K562 (cell line): ENCODE data around the gene CTNNA3. TPM values are rescaled to one million over a fixed set of nuclear protein-coding genes. Genes with fewer than 3 reads are reported as not detected.

Source experiments
- ATAC-seq: fragments of 200-7000 bp; cut with Tn5 transposase; 3 replicates; pipeline ENCODE4 v1.9.1; 2020; ENCODE audit warnings: moderate library complexity
- BruUV-seq: library from RNA; stranded (reverse); fragments of 400-500 nt; replicated peaks from 2 replicates; lab custom pipeline; 2021; lab: Mats Ljungman, UMichigan
- CTCF ChIA-PET: fragments of 300-600 bp; formaldehyde crosslinking; extraction: SDS; loops from one replicate; lab custom pipeline; 2021; ENCODE audit warnings: low intra/inter-chr PET ratio; lab: Yijun Ruan, JAX
- POLR2A ChIA-PET: fragments of 300-600, 350-650 bp; sonication (Branson Sonifier 250); formaldehyde crosslinking; extraction: SDS; loops from one replicate; lab custom pipeline; 2021; ENCODE audit warnings: antibody characterized with exemption, inconsistent platforms; lab: Yijun Ruan, JAX
- DNase-seq, 4 experiments: peaks; one replicate each; pipeline versions ENCODE4 v3.0.0 to v3.0.0-alpha.2; 2011 to 2018; ENCODE audit warnings: low spot score in 3 of 4, mixed read lengths in 3 of 4; ENCODE audit errors: extremely low read depth in 1 of 4
- FAIRE-seq: peaks from 2 replicates; lab custom pipeline; 2011; peaks lifted over from hg19 to GRCh38; lab: Jason Lieb, UNC
- H2AFZ ChIP-seq: 2 replicates; pipeline ENCODE4 v1.6.0; 2011; ENCODE audit warnings: low read depth, low read length, control low read depth, inconsistent platforms
- H3K27ac ChIP-seq: fragments of 200-600 bp; 3 replicates; pipeline ENCODE4 v1.8.0; 2011; ENCODE audit warnings: low read depth, mild to moderate bottlenecking, control low read depth, inconsistent platforms, low read length, moderate library complexity, mixed read lengths; ENCODE audit errors: extremely low read depth
- H3K27me3 ChIP-seq, 2 experiments: fragments of 300-600 bp in 1 of 2; 2 replicates in 1 of 2; 3 replicates in 1 of 2; pipeline versions ENCODE4 v1.6.0 to v1.8.0; 2011; ENCODE audit warnings: inconsistent platforms in 2 of 2, low read length in 2 of 2, mild to moderate bottlenecking in 1 of 2, mixed read lengths in 1 of 2, moderate library complexity in 1 of 2; ENCODE audit not compliant: control insufficient read depth in 2 of 2, insufficient read depth in 2 of 2
- H3K36me3 ChIP-seq: fragments of 300-600 bp; 3 replicates; pipeline ENCODE4 v1.8.0; 2011; ENCODE audit warnings: mild to moderate bottlenecking, low read length, inconsistent platforms; ENCODE audit not compliant: control insufficient read depth, insufficient read depth
- H3K4me1 ChIP-seq, 2 experiments: fragments of 200-600 bp in 1 of 2; replicated peaks in 1 of 2; 2 replicates in 1 of 2; 3 replicates in 1 of 2; pipeline versions ENCODE4 v1.5.1 to v1.8.0; 2011; ENCODE audit warnings: inconsistent platforms in 2 of 2, low read length in 2 of 2, mild to moderate bottlenecking in 1 of 2, mixed read lengths in 1 of 2, moderate library complexity in 1 of 2; ENCODE audit not compliant: control insufficient read depth in 2 of 2, insufficient read depth in 2 of 2
- H3K4me2 ChIP-seq: 2 replicates; pipeline ENCODE4 v1.6.1; 2011; ENCODE audit warnings: low read length, control low read depth, inconsistent platforms, mixed read lengths; ENCODE audit not compliant: insufficient read depth
- H3K4me3 ChIP-seq: fragments of 200-600 bp; sonication (generic), shearing (Covaris generic); 2 replicates; pipeline ENCODE4 v1.5.1; 2016; ENCODE audit warnings: control low read depth, inconsistent platforms
- H3K79me2 ChIP-seq: fragments of 200-600 bp; 3 replicates; pipeline ENCODE4 v1.8.0; 2011; ENCODE audit warnings: low read length, inconsistent platforms; ENCODE audit not compliant: control insufficient read depth, insufficient read depth
- H3K9ac ChIP-seq, 2 experiments: 2 replicates each; pipeline versions ENCODE4 v1.6.0 to v1.6.1; 2011; ENCODE audit warnings: low read depth in 2 of 2, low read length in 2 of 2, control low read depth in 1 of 2, inconsistent platforms in 1 of 2, mild to moderate bottlenecking in 1 of 2, mixed read lengths in 1 of 2; ENCODE audit not compliant: insufficient read depth in 1 of 2
- H3K9me1 ChIP-seq: one replicate; pipeline ENCODE4 v1.6.0; 2011; ENCODE audit warnings: inconsistent platforms, mild to moderate bottlenecking, low read length, moderate library complexity; ENCODE audit not compliant: control insufficient read depth, insufficient read depth
- H3K9me3 ChIP-seq: replicated peaks from 2 replicates; pipeline ENCODE4 v1.5.1; 2011; ENCODE audit warnings: low read depth, low read length, inconsistent platforms; ENCODE audit not compliant: control insufficient read depth, insufficient read depth
- H4K20me1 ChIP-seq: replicated peaks from 2 replicates; pipeline ENCODE4 v1.6.1; 2011; ENCODE audit warnings: low read length, inconsistent platforms, mixed read lengths; ENCODE audit not compliant: control insufficient read depth, insufficient read depth
- BRCA1 ChIP-seq, 2 experiments: fragments of 450-650 bp in 1 of 2; sonication (generic) in 1 of 2; formaldehyde crosslinking in 1 of 2; IDR thresholded peaks; 2 replicates each; pipeline versions ENCODE4 v1.5.0 to v1.6.1; 2017 to 2020; ENCODE audit warnings: mild to moderate bottlenecking in 1 of 2, missing genetic modification reagents in 1 of 2
- ELF2 ChIP-seq: fragments of 250-450 bp; sonication (Bioruptor Pico); IDR thresholded peaks from 2 replicates; pipeline ENCODE4 v1.5.0; 2021; ENCODE audit warnings: mild to moderate bottlenecking
- ZBTB26 ChIP-seq: fragments of 450-650 bp; formaldehyde crosslinking; IDR thresholded peaks from 2 replicates; pipeline ENCODE4 v1.4.0; 2022; ENCODE audit warnings: missing genetic modification characterization
- ZBTB49 ChIP-seq: sonication (generic); formaldehyde crosslinking; IDR thresholded peaks from 2 replicates; pipeline ENCODE4 v1.8.0; 2022; ENCODE audit warnings: missing genetic modification reagents, mild to moderate bottlenecking, borderline replicate concordance
- ZNF609 ChIP-seq: sonication (generic); formaldehyde crosslinking; IDR thresholded peaks from 2 replicates; pipeline ENCODE4 v1.8.1; 2023; ENCODE audit warnings: missing genetic modification reagents, mild to moderate bottlenecking, borderline replicate concordance
- WGBS: fragments of 100-300 bp; shearing (Covaris generic); methylation state at CpG from one replicate; pipeline ENCODE4 v1.1.6; 2016; ENCODE audit warnings: low coverage, mixed read lengths; ENCODE audit not compliant: insufficient coverage; ENCODE audit errors: missing lambda C conversion rate; 5-methylcytosine and 5-hydroxymethylcytosine counted together
- in situ Hi-C: fragments of 300-500 bp; cut with MboI; formaldehyde crosslinking; loops from 4 replicates; pipeline ENCODE4 v1.15.0; 2018; ENCODE audit warnings: inconsistent platforms, mixed read lengths
- intact Hi-C: fragments of 100-400 bp; cut with micrococcal nuclease; formaldehyde crosslinking; loops from 2 replicates; pipeline ENCODE4 v1.14.2; 2022
- polyA plus RNA-seq, 8 experiments: library from polyadenylated mRNA; depleted of rRNA in 4 of 8; stranded (reverse) in 5 of 8; unstranded in 3 of 8; fragments of >200 nt; fragmentation: Nextera tagmentation in 2 of 8; fragmentation: Illumina TruSeq in 1 of 8; extraction: Ambion mirVana in 2 of 8; extraction: Trizol in 1 of 8; gene quantifications; 2 replicates each; pipeline versions ENCODE4 v1.2.1 to v1.2.3, GENCODE V29; 2011 to 2014; ENCODE audit warnings: inconsistent platforms in 1 of 8, missing spikeins in 1 of 8
- total RNA-seq, 7 experiments: library from RNA; depleted of rRNA in 6 of 7; stranded (reverse); fragments of >200 nt in 6 of 7; fragmentation: Illumina TruSeq in 2 of 7; extraction: Trizol in 2 of 7; gene quantifications; 2 replicates each; pipeline versions ENCODE4 v1.2.1 to v1.2.3, GENCODE V29; 2011 to 2021; ENCODE audit warnings: low replicate concordance in 1 of 7

Gene CTNNA3
- total and polyA plus RNA-seq, 9 of the 15 experiments (the other 6 are each of a cell fraction or from before 2014, with no cell fraction given), result 0.04 TPM; not detected in 8

- Histone ChIP-seq H3K79me2 (no peaks in the 10 kb centered on the region), H3K4me2 (no peak overlapping the region), H3K4me3 (no peak overlapping the region), H3K36me3 (no peaks in the 10 kb centered on the region), H3K9me1 (no peaks in the 10 kb centered on the region), H3K9me3 (no peaks in the 10 kb centered on the region; the same call in 1 of the 2 replicates), H2AFZ (no peak overlapping the region), H3K9ac (no peak overlapping the region), H3K4me1 (no peaks in the 10 kb centered on the region), H4K20me1 (no peaks in the 10 kb centered on the region), H3K27ac (no peak overlapping the region), H3K27me3 (no peaks in the 10 kb centered on the region)
- no peak for TF ChIP-seq ELF2 (CRISPR knock-in tag)
- intact Hi-C loops, result no loop called here
- CTCF ChIA-PET, result no interaction called here
- WGBS, result 2% methylated on average over 3 of the region's 3 CpGs
- ATAC-seq, result no peak
- BruUV-seq, result no TSS peak
- in situ Hi-C loops, result no loop called here
- no peak for DNase-seq
- POLR2A ChIA-PET, result no interaction called here
- FAIRE-seq, result no peak
Observed at GRCh38 chr10:67269828-67270227, 426.2 kb downstream of the CTNNA3 start.

GRCh38 chr10:67268146-67268545 is 427.8 kb downstream of the CTNNA3 start:
- Histone ChIP-seq H3K4me1 (no peaks in the 10 kb centered on the region), H3K4me3 (no peak overlapping the region), H3K9ac (no peak overlapping the region), H2AFZ (no peak overlapping the region), H3K27ac (no peak overlapping the region), H3K9me1 (no peaks in the 10 kb centered on the region), H3K4me2 (no peak overlapping the region), H4K20me1 (no peaks in the 10 kb centered on the region), H3K36me3 (no peaks in the 10 kb centered on the region), H3K9me3 (no peaks in the 10 kb centered on the region; the same call in none of the 2 replicates), H3K27me3 (no peaks in the 10 kb centered on the region), H3K79me2 (no peaks in the 10 kb centered on the region)
- WGBS, result 0% methylated on average over 5 of the region's 5 CpGs
- no peak for TF ChIP-seq ZBTB49 (CRISPR knock-in tag)
- no peak for TF ChIP-seq ZBTB26 (CRISPR knock-in tag)
- no peak for TF ChIP-seq ZNF609
- TF ChIP-seq BRCA1 (IDR thresholded peaks at IDR 0.05), result no peak
- no peak for TF ChIP-seq BRCA1 (CRISPR knock-in tag; IDR thresholded peaks at IDR 0.05)
- ChIA-PET POLR2A (no interaction called here), CTCF (no interaction called here)
- in situ Hi-C loops, result no loop called here
- FAIRE-seq, result no peak
- ATAC-seq, result no peak
- BruUV-seq, result no TSS peak
- intact Hi-C loops, result no loop called here
- DNase-seq, result no peak
